ENCODE data around the gene PRSS33. TPM values are rescaled to one million over a fixed set of nuclear protein-coding genes. Genes with fewer than 3 reads are reported as not detected.

Gene PRSS33
- total and polyA plus RNA-seq, 9 of the 15 experiments (the other 6 are each of a cell fraction or from before 2014, with no cell fraction given): not detected

Small RNAs within 50 kb of the gene (small RNA-seq; reads per million reads assigned to genes)
- gene SNORA3C: not detected

Other genes starting within 250 kb of the PRSS33 start
Only the 7 nearest of the 20 such genes appear.
- gene PRSS27, start 67.3 kb downstream of the PRSS33 start, total RNA-seq (2014; rRNA removed): 0.09 and 0.29 TPM in 2 replicates
- gene PRSS27, start 67.3 kb downstream of the PRSS33 start, total RNA-seq (2014; rRNA removed; fragmentation: Illumina TruSeq; extraction: Trizol): not detected in 2 replicates
- gene PRSS27, start 67.3 kb downstream of the PRSS33 start, total RNA-seq (2015; rRNA removed; fragmentation: Illumina TruSeq; extraction: Trizol): 0.15 and 0.18 TPM in 2 replicates
- gene PRSS27, start 67.3 kb downstream of the PRSS33 start, total RNA-seq (2021): 0.16 and 0.20 TPM in 2 replicates
- gene PRSS27, start 67.3 kb downstream of the PRSS33 start, polyA plus RNA-seq (2011; rRNA removed): 0.20 TPM in 2 replicates
- 0.11 TPM in 1 of 2 replicates, not detected in the other for gene PRSS27, start 67.3 kb downstream of the PRSS33 start, polyA plus RNA-seq (2014; fragmentation: Illumina TruSeq; extraction: Trizol)
- gene PRSS27, start 67.3 kb downstream of the PRSS33 start, polyA plus RNA-seq (2014; fragmentation: Nextera tagmentation; extraction: Ambion mirVana): not detected
- 0.22 TPM in 1 of 2 replicates, not detected in the other for gene PRSS27, start 67.3 kb downstream of the PRSS33 start, polyA plus RNA-seq (2014; rRNA removed)
- gene SRRM2, start 34.9 kb downstream of the PRSS33 start, total RNA-seq (2014; rRNA removed): 81.1 and 85.3 TPM in 2 replicates
- gene SRRM2, start 34.9 kb downstream of the PRSS33 start, total RNA-seq (2014; rRNA removed; fragmentation: Illumina TruSeq; extraction: Trizol): 79.2 and 79.9 TPM in 2 replicates
- 70.6 and 91.2 TPM in 2 replicates for gene SRRM2, start 34.9 kb downstream of the PRSS33 start, total RNA-seq (2015; rRNA removed; fragmentation: Illumina TruSeq; extraction: Trizol)
- 413 and 466 TPM in 2 replicates for gene SRRM2, start 34.9 kb downstream of the PRSS33 start, total RNA-seq (2021)
- gene SRRM2, start 34.9 kb downstream of the PRSS33 start, polyA plus RNA-seq (2011; rRNA removed): 82.5 and 179 TPM in 2 replicates
- gene SRRM2, start 34.9 kb downstream of the PRSS33 start, polyA plus RNA-seq (2014; fragmentation: Illumina TruSeq; extraction: Trizol): 517 and 558 TPM in 2 replicates
- gene SRRM2, start 34.9 kb downstream of the PRSS33 start, polyA plus RNA-seq (2014; fragmentation: Nextera tagmentation; extraction: Ambion mirVana): 10 to 100 TPM; 26.7 to 27.6 TPM
- 463 and 563 TPM in 2 replicates for gene SRRM2, start 34.9 kb downstream of the PRSS33 start, polyA plus RNA-seq (2014; rRNA removed)
- 285 and 395 TPM in 2 replicates for gene ELOB, start 10.3 kb downstream of the PRSS33 start, total RNA-seq (2014; rRNA removed)
- 29.4 and 63.2 TPM in 2 replicates for gene ELOB, start 10.3 kb downstream of the PRSS33 start, total RNA-seq (2014; rRNA removed; fragmentation: Illumina TruSeq; extraction: Trizol)
- gene ELOB, start 10.3 kb downstream of the PRSS33 start, total RNA-seq (2015; rRNA removed; fragmentation: Illumina TruSeq; extraction: Trizol): 219 and 223 TPM in 2 replicates
- gene ELOB, start 10.3 kb downstream of the PRSS33 start, total RNA-seq (2021): 237 and 268 TPM in 2 replicates
- gene ELOB, start 10.3 kb downstream of the PRSS33 start, polyA plus RNA-seq (2011; rRNA removed): 206 and 220 TPM in 2 replicates
- gene ELOB, start 10.3 kb downstream of the PRSS33 start, polyA plus RNA-seq (2014; fragmentation: Illumina TruSeq; extraction: Trizol): 180 and 344 TPM in 2 replicates
- 100 to 1,000 TPM; 764 to 791 TPM for gene ELOB, start 10.3 kb downstream of the PRSS33 start, polyA plus RNA-seq (2014; fragmentation: Nextera tagmentation; extraction: Ambion mirVana)
- 298 and 313 TPM in 2 replicates for gene ELOB, start 10.3 kb downstream of the PRSS33 start, polyA plus RNA-seq (2014; rRNA removed)
- gene PRSS41, start 10.9 kb upstream of the PRSS33 start, total RNA-seq (2014; rRNA removed): not detected in 2 replicates
- not detected in 2 replicates for gene PRSS41, start 10.9 kb upstream of the PRSS33 start, total RNA-seq (2014; rRNA removed; fragmentation: Illumina TruSeq; extraction: Trizol)
- gene PRSS41, start 10.9 kb upstream of the PRSS33 start, total RNA-seq (2015; rRNA removed; fragmentation: Illumina TruSeq; extraction: Trizol): not detected in 2 replicates
- not detected in 2 replicates for gene PRSS41, start 10.9 kb upstream of the PRSS33 start, total RNA-seq (2021)
- not detected in 2 replicates for gene PRSS41, start 10.9 kb upstream of the PRSS33 start, polyA plus RNA-seq (2011; rRNA removed)
- not detected in 2 replicates for gene PRSS41, start 10.9 kb upstream of the PRSS33 start, polyA plus RNA-seq (2014; fragmentation: Illumina TruSeq; extraction: Trizol)
- not detected for gene PRSS41, start 10.9 kb upstream of the PRSS33 start, polyA plus RNA-seq (2014; fragmentation: Nextera tagmentation; extraction: Ambion mirVana)
- gene PRSS41, start 10.9 kb upstream of the PRSS33 start, polyA plus RNA-seq (2014; rRNA removed): not detected in 2 replicates
- 61.3 and 77.8 TPM in 2 replicates for gene PRSS21, start 29.7 kb upstream of the PRSS33 start, total RNA-seq (2014; rRNA removed)
- gene PRSS21, start 29.7 kb upstream of the PRSS33 start, total RNA-seq (2014; rRNA removed; fragmentation: Illumina TruSeq; extraction: Trizol): 41.5 and 43.6 TPM in 2 replicates
- gene PRSS21, start 29.7 kb upstream of the PRSS33 start, total RNA-seq (2015; rRNA removed; fragmentation: Illumina TruSeq; extraction: Trizol): 41.7 and 43.7 TPM in 2 replicates
- gene PRSS21, start 29.7 kb upstream of the PRSS33 start, total RNA-seq (2021): 113 and 121 TPM in 2 replicates
- 112 and 157 TPM in 2 replicates for gene PRSS21, start 29.7 kb upstream of the PRSS33 start, polyA plus RNA-seq (2011; rRNA removed)
- gene PRSS21, start 29.7 kb upstream of the PRSS33 start, polyA plus RNA-seq (2014; fragmentation: Illumina TruSeq; extraction: Trizol): 76.1 and 104 TPM in 2 replicates
- gene PRSS21, start 29.7 kb upstream of the PRSS33 start, polyA plus RNA-seq (2014; fragmentation: Nextera tagmentation; extraction: Ambion mirVana): 10 to 100 TPM; 12.1 to 21.0 TPM
- gene PRSS21, start 29.7 kb upstream of the PRSS33 start, polyA plus RNA-seq (2014; rRNA removed): 106 and 107 TPM in 2 replicates
- gene ZG16B, start 42.7 kb upstream of the PRSS33 start, total RNA-seq (2014; rRNA removed): 0.24 TPM in 1 of 2 replicates, not detected in the other
- not detected in 2 replicates for gene ZG16B, start 42.7 kb upstream of the PRSS33 start, total RNA-seq (2014; rRNA removed; fragmentation: Illumina TruSeq; extraction: Trizol)
- gene ZG16B, start 42.7 kb upstream of the PRSS33 start, total RNA-seq (2015; rRNA removed; fragmentation: Illumina TruSeq; extraction: Trizol): 0.25 TPM in 1 of 2 replicates, not detected in the other
- 0.35 and 0.40 TPM in 2 replicates for gene ZG16B, start 42.7 kb upstream of the PRSS33 start, total RNA-seq (2021)
- 0.43 and 0.58 TPM in 2 replicates for gene ZG16B, start 42.7 kb upstream of the PRSS33 start, polyA plus RNA-seq (2011; rRNA removed)
- 0.40 TPM in 1 of 2 replicates, not detected in the other for gene ZG16B, start 42.7 kb upstream of the PRSS33 start, polyA plus RNA-seq (2014; fragmentation: Illumina TruSeq; extraction: Trizol)
- gene ZG16B, start 42.7 kb upstream of the PRSS33 start, polyA plus RNA-seq (2014; fragmentation: Nextera tagmentation; extraction: Ambion mirVana): not detected
- 0.33 and 0.49 TPM in 2 replicates for gene ZG16B, start 42.7 kb upstream of the PRSS33 start, polyA plus RNA-seq (2014; rRNA removed)
- not detected in 2 replicates for gene PRSS22, start 70.6 kb upstream of the PRSS33 start, total RNA-seq (2014; rRNA removed)
- gene PRSS22, start 70.6 kb upstream of the PRSS33 start, total RNA-seq (2014; rRNA removed; fragmentation: Illumina TruSeq; extraction: Trizol): not detected in 2 replicates
- gene PRSS22, start 70.6 kb upstream of the PRSS33 start, total RNA-seq (2015; rRNA removed; fragmentation: Illumina TruSeq; extraction: Trizol): not detected in 2 replicates
- not detected in 2 replicates for gene PRSS22, start 70.6 kb upstream of the PRSS33 start, total RNA-seq (2021)
- 0.13 TPM in 1 of 2 replicates, not detected in the other for gene PRSS22, start 70.6 kb upstream of the PRSS33 start, polyA plus RNA-seq (2011; rRNA removed)
- not detected in 2 replicates for gene PRSS22, start 70.6 kb upstream of the PRSS33 start, polyA plus RNA-seq (2014; fragmentation: Illumina TruSeq; extraction: Trizol)
- not detected for gene PRSS22, start 70.6 kb upstream of the PRSS33 start, polyA plus RNA-seq (2014; fragmentation: Nextera tagmentation; extraction: Ambion mirVana)
- 0.42 TPM in 1 of 2 replicates, not detected in the other for gene PRSS22, start 70.6 kb upstream of the PRSS33 start, polyA plus RNA-seq (2014; rRNA removed)

All from K562 (cell line).